KMS-11 (cell line): ENCODE results near the gene CCR3.

Experiments used
- H2AFZ ChIP-seq: fragments of 200-600 bp; sonication (generic); 2 replicates; pipeline ENCODE4 v1.6.1; 2016; ENCODE audit warnings: antibody characterized with exemption, mixed run types, low read depth
- H3K27ac ChIP-seq: fragments of 200-600 bp; sonication (generic); 2 replicates; pipeline ENCODE4 v1.6.1; 2016; ENCODE audit warnings: mild to moderate bottlenecking, mixed run types
- H3K27me3 ChIP-seq: fragments of 200-600 bp; sonication (generic); 2 replicates; pipeline ENCODE4 v1.6.1; 2017; ENCODE audit warnings: mild to moderate bottlenecking, low read depth, mixed run types, moderate library complexity; ENCODE audit not compliant: insufficient read depth
- H3K36me3 ChIP-seq: fragments of 200-600 bp; sonication (generic); 2 replicates; pipeline ENCODE4 v1.6.1; 2017; ENCODE audit warnings: mild to moderate bottlenecking, mixed run types; ENCODE audit not compliant: insufficient read depth
- H3K4me1 ChIP-seq: fragments of 200-600 bp; sonication (generic); 2 replicates; pipeline ENCODE4 v1.6.1; 2016; ENCODE audit warnings: mild to moderate bottlenecking, low read depth, mixed run types; ENCODE audit not compliant: poor library complexity, severe bottlenecking
- H3K4me2 ChIP-seq: fragments of 200-600 bp; sonication (generic); 2 replicates; pipeline ENCODE4 v1.7.0; 2016; ENCODE audit warnings: mild to moderate bottlenecking, mixed run types
- H3K4me3 ChIP-seq: fragments of 200-600 bp; sonication (generic); IDR thresholded peaks from 2 replicates; pipeline ENCODE4 v1.6.1; 2017; ENCODE audit warnings: low read depth, low read length, mixed read lengths; ENCODE audit not compliant: insufficient read depth
- H3K79me2 ChIP-seq: fragments of 200-600 bp; sonication (generic); 2 replicates; pipeline ENCODE4 v1.6.1; 2016; ENCODE audit warnings: low read depth, mixed run types; ENCODE audit not compliant: insufficient read depth
- H3K9ac ChIP-seq: fragments of 200-600 bp; sonication (generic); 2 replicates; pipeline ENCODE4 v1.6.1; 2016; ENCODE audit warnings: mild to moderate bottlenecking, mixed run types
- H4K20me1 ChIP-seq: fragments of 200-600 bp; sonication (generic); 2 replicates; pipeline ENCODE4 v1.6.1; 2016; ENCODE audit warnings: mild to moderate bottlenecking, mixed run types; ENCODE audit not compliant: insufficient read depth
- CTCF ChIP-seq: fragments of 200-600 bp; sonication (generic); conservative IDR thresholded peaks from 2 replicates; pipeline ENCODE4 v1.6.1; 2017; ENCODE audit warnings: low read depth, mild to moderate bottlenecking, antibody characterized with exemption, low read length, moderate library complexity, mixed read lengths

CCR3 gene

GRCh38 chr3:46208167-46208704 is 34.0 kb upstream of the CCR3 start, which contains the start of gene CCR1:
CCR1 (minus strand) TSS chr3:46208313; CDS start chr3:46204313, 4,000 bp downstream.
- peaks cover 79% of the 10 kb centered on the region for H3K4me1 ChIP-seq
- no peaks in the 10 kb centered on the region for H4K20me1 ChIP-seq
- H3K4me2 ChIP-seq = peak within 1 kb of the TSS; percentile 46
- TF ChIP-seq CTCF = peak; percentile 78
- H3K27ac ChIP-seq = peak within 1 kb of the TSS; percentile 96
- H3K4me3 ChIP-seq = no peak within 1 kb of the TSS
- H3K36me3 ChIP-seq = no peaks in the 10 kb centered on the region
- H3K79me2 ChIP-seq = peaks cover 22% of the 10 kb centered on the region
- H3K9ac ChIP-seq = peak within 1 kb of the TSS; percentile 73
- H2AFZ ChIP-seq = peak within 1 kb of the TSS; percentile 29; the same call in 1 of the 2 replicates
- H3K27me3 ChIP-seq = no peaks in the 10 kb centered on the region

GRCh38 chr3:46209053-46209452 is 33.2 kb upstream of the CCR3 start:
- Histone ChIP-seq H3K4me2 (no peak overlapping the region), H3K27ac (0 out of 2 replicates have a peak overlapping the region, but pooled peaks have one; percentile 96), H3K79me2 (peaks cover 16% of the 10 kb centered on the region), H3K4me3 (no peak overlapping the region), H3K9ac (no peak overlapping the region), H3K4me1 (peaks cover 80% of the 10 kb centered on the region), H4K20me1 (no peaks in the 10 kb centered on the region), H2AFZ (no peak overlapping the region), H3K27me3 (no peaks in the 10 kb centered on the region), H3K36me3 (no peaks in the 10 kb centered on the region)
- TF ChIP-seq CTCF = no peak

- Histone ChIP-seq H3K36me3 (no peaks in the 10 kb centered on the region), H3K9ac (no peak overlapping the region), H3K79me2 (peaks cover 8% of the 10 kb centered on the region; the same call in 1 of the 2 replicates), H3K4me3 (no peak overlapping the region), H3K27me3 (no peaks in the 10 kb centered on the region), H2AFZ (no peak overlapping the region), H3K4me1 (peaks cover 80% of the 10 kb centered on the region), H4K20me1 (no peaks in the 10 kb centered on the region), H3K4me2 (no peak overlapping the region), H3K27ac (no peak overlapping the region)
- TF ChIP-seq CTCF = no peak
Measured at GRCh38 chr3:46209746-46210470, 32.4 kb upstream of the CCR3 start.

DNA sequence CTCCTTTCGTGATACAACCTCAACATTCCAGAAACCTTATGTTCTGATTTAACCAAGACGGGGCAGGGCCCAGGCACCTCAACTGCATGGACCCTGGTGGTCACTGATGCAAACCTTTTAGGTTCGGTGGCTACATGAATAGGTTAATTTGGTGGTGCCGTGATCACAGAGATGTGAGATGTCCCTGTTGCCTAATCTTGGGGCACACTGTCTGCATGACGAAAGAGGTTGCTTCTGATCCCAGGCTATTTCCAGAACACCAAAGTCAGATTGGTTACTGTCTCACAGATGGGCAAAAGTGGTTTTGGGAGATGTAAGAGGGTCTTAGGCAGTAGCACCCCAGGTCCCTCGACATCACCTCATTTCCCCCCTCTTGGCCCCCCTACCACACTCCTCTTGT is 30.2 kb upstream of the CCR3 start:
- H3K36me3 ChIP-seq = no peaks in the 10 kb centered on the region
- no peak overlapping the region for H3K4me2 ChIP-seq
- peaks cover 67% of the 10 kb centered on the region for H3K4me1 ChIP-seq
- H3K27ac ChIP-seq = no peak overlapping the region
- H3K9ac ChIP-seq = no peak overlapping the region
- H2AFZ ChIP-seq = no peak overlapping the region
- H3K27me3 ChIP-seq = no peaks in the 10 kb centered on the region
- H3K79me2 ChIP-seq = 0 out of 2 replicates have a peak, but pooled peaks cover 3% of the 10 kb centered on the region
- TF ChIP-seq CTCF = no peak
- no peaks in the 10 kb centered on the region for H4K20me1 ChIP-seq
- H3K4me3 ChIP-seq = no peak overlapping the region
